Body of pancreas (tissue), 4 donors: ENCODE measurements around the gene HHAT.

Experiments
- POLR2A ChIP-seq, 3 donors: fragments of 450-650 bp; IDR thresholded peaks; one replicate each; pipeline ENCODE4 v1.6.1; 2016; ENCODE audit warnings: antibody characterized with exemption in 3 of 3, mild to moderate bottlenecking in 2 of 3
- TF ChIP-seq, protein P1 (sequence below), 7 experiments: fragments of 450-650 bp in 4 of 7; fragments of 200-600 bp in 3 of 7; sonication (generic) in 3 of 7; IDR thresholded peaks; one replicate each; pipeline ENCODE4 v1.5.1; 2016 to 2019; ENCODE audit warnings: antibody characterized with exemption in 7 of 7

GRCh38 chr1:210325026-210325670 lies 3.6 kb upstream of the HHAT start:
- TF ChIP-seq, protein P1, sequence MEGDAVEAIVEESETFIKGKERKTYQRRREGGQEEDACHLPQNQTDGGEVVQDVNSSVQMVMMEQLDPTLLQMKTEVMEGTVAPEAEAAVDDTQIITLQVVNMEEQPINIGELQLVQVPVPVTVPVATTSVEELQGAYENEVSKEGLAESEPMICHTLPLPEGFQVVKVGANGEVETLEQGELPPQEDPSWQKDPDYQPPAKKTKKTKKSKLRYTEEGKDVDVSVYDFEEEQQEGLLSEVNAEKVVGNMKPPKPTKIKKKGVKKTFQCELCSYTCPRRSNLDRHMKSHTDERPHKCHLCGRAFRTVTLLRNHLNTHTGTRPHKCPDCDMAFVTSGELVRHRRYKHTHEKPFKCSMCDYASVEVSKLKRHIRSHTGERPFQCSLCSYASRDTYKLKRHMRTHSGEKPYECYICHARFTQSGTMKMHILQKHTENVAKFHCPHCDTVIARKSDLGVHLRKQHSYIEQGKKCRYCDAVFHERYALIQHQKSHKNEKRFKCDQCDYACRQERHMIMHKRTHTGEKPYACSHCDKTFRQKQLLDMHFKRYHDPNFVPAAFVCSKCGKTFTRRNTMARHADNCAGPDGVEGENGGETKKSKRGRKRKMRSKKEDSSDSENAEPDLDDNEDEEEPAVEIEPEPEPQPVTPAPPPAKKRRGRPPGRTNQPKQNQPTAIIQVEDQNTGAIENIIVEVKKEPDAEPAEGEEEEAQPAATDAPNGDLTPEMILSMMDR (IDR thresholded peaks at IDR 0.05), result no peak
- no peak for TF ChIP-seq POLR2A (IDR thresholded peaks at IDR 0.05)
